Brain microvascular endothelial cell (primary cell): ENCODE data around the gene SLC16A3.

ENCODE experiments used
- DNase-seq: peaks from one replicate; pipeline ENCODE4 v3.0.0-alpha.2; 2020
- H3K27ac ChIP-seq: fragments of 250-450 bp; sonication (Bioruptor Pico); 2 replicates; pipeline ENCODE4 v1.5.1; 2020; ENCODE audit warnings: mild to moderate bottlenecking, moderate library complexity
- H3K27me3 ChIP-seq: fragments of 250-450 bp; sonication (Bioruptor Pico); replicated peaks from 2 replicates; pipeline ENCODE4 v1.5.1; 2020; ENCODE audit warnings: mild to moderate bottlenecking
- H3K36me3 ChIP-seq: fragments of 250-450 bp; sonication (Bioruptor Pico); replicated peaks from 2 replicates; pipeline ENCODE4 v1.5.1; 2020; ENCODE audit warnings: mild to moderate bottlenecking
- H3K4me3 ChIP-seq: 2 replicates; pipeline ENCODE4 v1.5.1; 2011; ENCODE audit warnings: low read depth, mild to moderate bottlenecking, control low read depth, low read length, moderate library complexity
- in situ Hi-C: cut with HindIII; loops from 2 replicates; pipeline ENCODE4 v1.10.0; 2017; ENCODE audit warnings: low sequenced_read_pairs, low pct_ligation_motif_present
- TF ChIP-seq, protein P1 (sequence below): IDR thresholded peaks from 2 replicates; pipeline ENCODE4 v1.5.1; 2011; ENCODE audit warnings: low read depth, mild to moderate bottlenecking, moderate library complexity, low read length, control low read depth, inconsistent platforms; ENCODE audit errors: missing control alignments

The SLC16A3 gene

DNA sequence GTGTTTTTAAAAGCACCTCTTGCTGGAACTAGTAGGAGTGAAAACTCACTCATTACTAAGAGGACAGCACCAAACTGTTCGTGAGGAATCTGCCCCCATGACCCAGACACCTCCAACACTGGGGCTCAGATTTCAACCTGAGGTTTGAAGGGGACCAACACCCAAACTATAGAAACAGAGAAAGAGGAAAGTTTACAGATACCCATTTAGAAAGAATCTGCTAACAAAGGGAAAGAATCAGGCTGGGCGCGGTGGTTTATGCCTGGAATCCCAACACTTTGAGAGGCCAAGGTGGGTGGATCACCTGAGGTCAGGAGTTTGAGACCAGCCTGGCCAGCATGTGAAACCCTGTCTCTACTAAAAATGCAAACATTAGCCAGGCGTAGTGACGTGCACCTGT lies 48.1 kb downstream of the SLC16A3 start:
- Histone ChIP-seq H3K27me3 (no peaks in the 10 kb centered on the region), H3K4me3 (no peak overlapping the region), H3K36me3 (peaks cover under 1% of the 10 kb centered on the region), H3K27ac (no peak overlapping the region)
- in situ Hi-C loops, result no loop called here
- no peak for DNase-seq
- TF ChIP-seq, protein P1, sequence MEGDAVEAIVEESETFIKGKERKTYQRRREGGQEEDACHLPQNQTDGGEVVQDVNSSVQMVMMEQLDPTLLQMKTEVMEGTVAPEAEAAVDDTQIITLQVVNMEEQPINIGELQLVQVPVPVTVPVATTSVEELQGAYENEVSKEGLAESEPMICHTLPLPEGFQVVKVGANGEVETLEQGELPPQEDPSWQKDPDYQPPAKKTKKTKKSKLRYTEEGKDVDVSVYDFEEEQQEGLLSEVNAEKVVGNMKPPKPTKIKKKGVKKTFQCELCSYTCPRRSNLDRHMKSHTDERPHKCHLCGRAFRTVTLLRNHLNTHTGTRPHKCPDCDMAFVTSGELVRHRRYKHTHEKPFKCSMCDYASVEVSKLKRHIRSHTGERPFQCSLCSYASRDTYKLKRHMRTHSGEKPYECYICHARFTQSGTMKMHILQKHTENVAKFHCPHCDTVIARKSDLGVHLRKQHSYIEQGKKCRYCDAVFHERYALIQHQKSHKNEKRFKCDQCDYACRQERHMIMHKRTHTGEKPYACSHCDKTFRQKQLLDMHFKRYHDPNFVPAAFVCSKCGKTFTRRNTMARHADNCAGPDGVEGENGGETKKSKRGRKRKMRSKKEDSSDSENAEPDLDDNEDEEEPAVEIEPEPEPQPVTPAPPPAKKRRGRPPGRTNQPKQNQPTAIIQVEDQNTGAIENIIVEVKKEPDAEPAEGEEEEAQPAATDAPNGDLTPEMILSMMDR, result no peak

DNA sequence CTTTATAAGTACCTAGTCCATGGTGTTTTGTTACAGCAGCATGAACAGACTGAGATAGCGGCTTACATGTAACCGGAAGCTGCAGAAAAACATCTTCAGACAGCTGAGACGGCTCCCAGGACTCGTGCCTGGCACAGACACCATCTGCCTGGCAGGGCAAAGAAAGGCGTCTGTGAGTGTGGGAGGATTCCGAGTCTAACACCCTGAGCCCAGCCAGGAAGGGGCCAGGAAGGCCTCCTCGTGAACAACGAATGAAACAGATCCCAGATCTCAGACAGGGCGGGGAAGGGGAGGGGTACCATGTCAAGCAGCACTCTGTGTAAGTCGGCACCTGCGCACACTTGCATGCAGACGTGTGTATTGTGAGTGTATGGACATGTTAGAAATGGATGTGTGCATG lies 49.0 kb downstream of the SLC16A3 start:
- DNase-seq, result no peak
- in situ Hi-C loops, result no loop called here
- no peak overlapping the region for H3K27ac ChIP-seq
- H3K27me3 ChIP-seq, result no peaks in the 10 kb centered on the region
- no peaks in the 10 kb centered on the region for H3K36me3 ChIP-seq
- TF ChIP-seq, protein P1, result no peak
- H3K4me3 ChIP-seq, result no peak overlapping the region

DNA sequence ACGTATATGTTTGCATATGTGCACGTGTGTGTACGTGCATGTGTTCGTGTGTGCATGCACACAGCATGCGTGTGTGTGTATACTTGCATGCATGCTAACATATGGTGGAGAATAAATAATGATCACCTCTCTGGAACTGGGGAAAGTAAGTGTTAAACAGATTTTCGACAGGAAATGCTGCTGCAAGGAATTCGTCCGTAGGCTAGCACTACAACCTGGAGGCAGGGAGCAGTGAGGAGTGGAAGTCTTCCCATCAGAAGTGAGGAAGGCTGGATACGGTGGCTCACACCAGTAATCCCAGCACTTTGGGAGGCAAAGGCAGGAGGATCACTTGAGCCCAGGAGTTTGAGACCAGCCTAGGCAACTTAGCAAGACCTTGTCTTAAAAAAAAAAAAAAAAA lies 49.5 kb downstream of the SLC16A3 start:
- in situ Hi-C loops, result no loop called here
- no peaks in the 10 kb centered on the region for H3K36me3 ChIP-seq
- TF ChIP-seq, protein P1, result no peak
- no peak for DNase-seq
- H3K4me3 ChIP-seq, result no peak overlapping the region
- H3K27me3 ChIP-seq, result no peaks in the 10 kb centered on the region
- no peak overlapping the region for H3K27ac ChIP-seq

DNA sequence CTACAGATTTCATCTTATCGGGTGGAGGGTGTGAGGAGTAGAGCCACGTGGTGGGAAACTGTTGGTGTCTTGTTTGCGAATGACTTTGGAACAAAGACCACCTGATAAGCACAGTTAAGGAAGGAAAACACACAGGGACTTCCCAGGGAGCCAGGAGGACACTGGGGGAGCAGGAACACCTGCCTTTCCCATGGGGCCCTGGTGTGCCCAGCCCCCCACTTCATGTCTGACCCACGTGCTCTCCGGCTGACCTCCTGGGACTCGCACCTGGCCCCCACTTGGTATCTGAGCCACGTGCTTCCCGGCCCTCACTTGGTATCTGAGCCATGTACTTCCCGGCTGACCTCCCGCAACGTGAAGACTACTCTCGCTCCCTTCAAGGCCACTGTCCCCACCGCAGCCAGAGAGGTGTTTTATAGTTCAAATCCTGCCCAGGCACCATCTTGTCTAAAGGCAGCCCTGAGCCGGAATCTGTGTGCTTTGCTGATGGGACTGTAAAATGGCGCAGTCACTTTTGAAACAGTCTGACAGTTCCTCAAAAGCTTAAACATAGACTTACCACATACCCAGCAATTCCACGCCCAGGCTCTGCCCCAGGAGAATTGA lies 50.0 kb downstream of the SLC16A3 start:
- no peak for DNase-seq
- in situ Hi-C loops, result no loop called here
- TF ChIP-seq, protein P1, result no peak
- Histone ChIP-seq H3K4me3 (no peak overlapping the region), H3K36me3 (no peaks in the 10 kb centered on the region), H3K27me3 (no peaks in the 10 kb centered on the region), H3K27ac (no peak overlapping the region)

DNA sequence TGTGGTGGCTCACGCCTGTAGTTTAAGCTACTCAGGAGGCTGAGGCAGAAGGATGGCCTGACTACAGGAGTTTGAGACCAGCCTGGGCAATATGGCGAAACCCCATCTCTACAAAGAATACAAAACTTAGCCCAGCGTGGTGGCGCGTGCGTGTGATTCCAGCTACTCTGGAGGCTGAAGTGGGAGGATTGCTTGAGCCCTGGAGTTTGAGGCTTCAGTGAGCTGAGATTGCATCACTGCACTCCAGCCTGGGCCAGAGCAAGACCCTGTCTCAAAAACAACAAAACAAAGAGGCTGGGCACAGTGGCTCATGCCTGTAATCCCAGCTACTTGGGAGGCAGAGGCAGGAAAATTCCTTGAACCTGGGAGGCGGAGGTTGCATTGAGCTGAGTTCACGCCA lies 51.7 kb downstream of the SLC16A3 start:
- TF ChIP-seq, protein P1, result no peak
- in situ Hi-C loops, result no loop called here
- H3K27ac ChIP-seq, result no peak overlapping the region
- no peak for DNase-seq
- H3K27me3 ChIP-seq, result no peaks in the 10 kb centered on the region
- no peaks in the 10 kb centered on the region for H3K36me3 ChIP-seq
- H3K4me3 ChIP-seq, result no peak overlapping the region

DNA sequence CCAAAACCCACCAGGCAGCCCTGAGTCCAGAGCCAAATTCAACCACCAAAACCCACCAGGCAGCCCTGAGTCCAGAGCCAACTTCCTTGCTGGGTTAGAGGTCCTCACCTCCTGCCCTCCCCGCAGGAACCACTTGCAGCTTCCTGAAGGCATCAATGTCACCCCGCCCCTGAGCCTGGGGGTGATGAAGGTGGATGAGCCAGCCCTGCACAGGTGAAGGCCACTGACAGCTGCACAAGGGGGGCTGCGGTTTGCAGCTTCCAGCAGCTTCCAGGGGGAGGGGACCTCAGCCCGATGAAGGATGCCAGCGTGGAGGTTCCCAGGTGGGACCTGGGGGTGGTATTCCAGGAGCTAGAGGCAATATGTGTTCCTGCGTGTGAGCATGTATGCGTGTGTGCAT lies 52.2 kb downstream of the SLC16A3 start:
- in situ Hi-C loops, result no loop called here
- TF ChIP-seq, protein P1, result no peak
- DNase-seq, result no peak
- Histone ChIP-seq H3K4me3 (no peak overlapping the region), H3K27ac (no peak overlapping the region), H3K36me3 (no peaks in the 10 kb centered on the region), H3K27me3 (no peaks in the 10 kb centered on the region)
